Measurements from ENCODE around the gene RAI1.

The RAI1 gene

GRCh38 chr17:17714879-17715278, 33.6 kb downstream of the RAI1 start:
- no peak for DNase-seq (ENCODE audit: low read depth in 2 of 2)

DNA sequence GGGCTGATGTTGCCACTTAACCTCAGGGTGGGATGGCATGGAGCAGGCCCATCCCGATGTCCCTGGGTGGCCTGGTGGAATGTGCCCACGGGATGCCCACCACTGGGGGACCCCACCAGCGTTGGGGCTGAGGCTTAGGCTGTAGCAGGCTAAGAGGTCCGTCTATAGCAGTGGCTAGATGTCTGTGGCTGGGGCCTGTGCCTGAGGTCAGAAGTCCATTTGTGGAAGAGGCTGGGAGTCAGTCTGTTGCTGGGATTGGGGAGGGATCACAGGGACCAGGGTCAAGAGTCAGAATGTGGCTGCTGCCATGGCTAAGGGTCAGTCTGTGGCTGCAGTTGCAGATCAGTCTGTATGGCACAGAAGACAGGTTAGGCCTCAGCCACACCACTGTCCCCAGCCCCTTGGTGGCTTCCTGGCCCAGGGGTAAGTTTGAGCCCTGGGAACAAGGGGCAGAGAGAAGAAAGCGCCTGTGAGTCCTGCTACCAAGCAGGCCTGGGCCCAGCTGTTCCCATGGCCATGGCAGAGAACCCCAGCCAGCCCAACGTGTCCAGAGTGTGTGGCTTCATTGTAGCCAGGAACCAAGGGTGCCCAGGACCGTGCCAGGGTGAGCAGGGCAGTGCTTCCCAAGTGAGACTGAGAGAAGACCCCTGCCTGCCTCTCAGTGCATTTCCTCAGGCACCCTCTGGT, 35.7 kb downstream of the RAI1 start:
- DNase-seq (ENCODE audit: low read depth in 2 of 2): no peak

DNA sequence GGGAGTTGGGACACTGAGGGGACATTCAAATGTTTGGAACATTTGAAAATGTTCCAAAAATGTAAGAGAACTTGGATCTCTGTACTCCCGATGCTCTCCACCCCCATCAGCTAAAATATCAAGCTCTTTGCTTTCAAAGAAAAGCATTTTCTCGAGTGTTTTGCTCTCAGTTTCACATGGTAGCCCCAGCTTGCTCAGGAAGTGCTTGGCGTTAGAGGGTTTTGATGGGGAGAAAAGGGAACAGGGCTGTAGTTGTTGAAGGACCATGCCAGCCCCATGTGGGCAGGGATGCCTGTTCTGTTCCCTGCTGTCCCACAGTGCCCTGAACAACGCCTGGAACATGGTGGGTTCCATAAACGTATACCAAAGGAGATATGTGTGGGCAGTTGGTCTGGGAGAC, 37.0 kb downstream of the RAI1 start:
- no peak for DNase-seq (ENCODE audit: low read depth in 2 of 2)

DNA sequence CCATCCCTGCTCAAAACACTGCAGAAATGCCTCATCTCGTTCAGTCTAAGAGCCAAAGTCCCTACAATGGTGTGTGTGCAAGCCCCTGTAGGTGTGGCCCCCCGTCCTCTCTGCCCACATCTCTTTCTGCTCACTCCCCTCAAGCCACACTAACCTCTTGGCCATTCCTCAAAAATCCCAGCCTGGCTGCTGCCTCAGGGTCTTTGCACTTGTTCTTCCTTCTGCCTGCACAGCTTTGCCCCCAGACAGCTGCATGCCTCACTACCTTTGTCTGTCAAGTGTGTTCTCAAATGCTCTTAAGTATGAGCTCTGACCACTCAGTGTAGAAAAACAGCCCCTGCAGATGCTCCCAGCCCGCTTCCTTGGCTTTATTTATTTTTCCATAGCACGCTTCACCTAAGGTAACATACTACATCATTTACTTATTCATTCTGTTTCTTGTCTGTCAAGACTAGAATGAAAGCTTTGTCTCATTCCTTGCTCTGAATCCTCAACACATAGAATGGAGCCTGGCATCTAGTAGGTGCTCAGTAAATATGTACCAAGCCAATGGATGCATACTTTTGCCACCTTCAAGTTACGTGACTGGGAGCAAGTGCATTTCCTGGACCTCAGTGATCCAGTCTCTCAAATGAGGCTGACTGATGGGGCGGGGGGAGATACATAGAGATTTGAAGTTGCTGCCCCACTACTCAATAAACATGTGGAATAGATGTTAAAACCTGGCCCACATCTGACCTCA, 38.1 kb downstream of the RAI1 start:
- DNase-seq (ENCODE audit: low read depth in 2 of 2): no peak

GRCh38 chr17:17719966-17720543, 38.8 kb downstream of the RAI1 start:
- DNase-seq (ENCODE audit: low read depth in 2 of 2): no peak

- no peak for DNase-seq (ENCODE audit: low read depth in 2 of 2)
These were observed 39.9 kb downstream of the RAI1 start for GRCh38 chr17:17721140-17721668.

GRCh38 chr17:17722081-17722905, 41.0 kb downstream of the RAI1 start:
- no peak for DNase-seq (ENCODE audit: low read depth in 2 of 2)

DNA sequence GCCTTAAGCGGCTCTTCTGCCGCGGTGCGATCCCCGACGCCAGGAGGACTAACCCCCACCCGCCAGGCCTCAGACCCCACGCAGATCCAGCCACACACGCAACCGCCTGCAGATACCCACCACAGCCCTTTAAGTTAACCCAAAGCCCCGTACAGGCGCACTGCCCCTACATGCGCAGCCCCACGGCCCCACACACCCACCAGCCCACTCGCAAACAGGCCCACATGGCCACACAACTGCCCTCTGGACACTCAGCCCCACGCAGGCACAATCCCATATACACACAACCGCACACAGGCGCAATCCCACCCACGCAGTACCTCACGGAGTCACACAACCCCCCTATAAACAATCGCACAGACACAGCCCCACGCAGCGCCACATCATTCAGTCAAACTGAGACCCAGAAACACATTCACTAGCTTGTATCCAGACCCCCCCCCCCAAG, 41.7 kb downstream of the RAI1 start:
- DNase-seq (ENCODE audit: low read depth in 2 of 2): no peak

DNA sequence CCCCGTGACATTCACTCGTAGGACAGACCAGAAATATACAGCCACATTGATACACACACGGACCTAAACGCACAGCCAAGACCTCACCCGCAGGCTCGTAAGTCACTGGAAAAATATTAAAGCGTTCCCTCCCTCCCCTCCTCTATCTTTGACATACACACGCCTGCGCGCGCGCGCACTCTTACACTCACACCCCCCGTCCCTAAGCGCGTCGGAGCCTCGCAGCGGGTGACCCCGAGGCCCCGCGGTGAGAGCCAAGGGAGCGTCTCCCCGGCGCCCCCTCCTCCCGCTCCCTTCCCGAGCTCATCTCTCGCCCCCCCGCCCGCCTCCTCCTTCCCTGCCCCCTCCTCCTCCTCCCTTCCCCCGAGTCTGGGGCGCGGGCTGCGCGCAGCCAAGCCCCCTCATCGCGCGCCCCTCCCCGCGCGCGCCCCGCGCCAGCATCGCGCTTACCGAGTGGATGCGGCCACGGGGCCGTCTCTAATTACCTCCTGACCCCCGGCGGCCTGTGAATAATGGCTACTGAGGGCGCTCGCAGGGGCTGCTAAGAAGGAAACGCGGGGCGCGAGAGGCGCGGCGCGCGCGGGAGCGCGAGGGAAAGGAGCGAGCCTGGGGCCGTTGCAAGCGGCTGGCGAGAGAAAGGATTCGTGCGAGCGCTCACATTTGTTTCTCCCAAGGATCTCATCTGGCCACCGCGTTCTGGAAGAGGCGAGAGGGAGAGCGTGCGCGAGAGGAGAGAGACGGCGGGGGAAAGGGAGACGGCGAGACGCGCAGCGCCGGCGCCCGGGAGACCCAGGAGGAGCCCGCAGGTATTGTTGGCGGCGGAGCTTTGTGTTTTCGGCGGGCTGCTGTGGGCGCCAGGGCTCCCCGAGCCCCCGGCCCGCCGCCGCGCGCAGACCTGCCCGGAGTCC, 42.4 kb downstream of the RAI1 start:
- no peak for DNase-seq (ENCODE audit: low read depth in 2 of 2)

- DNase-seq (ENCODE audit: low read depth in 2 of 2): no peak
These were observed 43.2 kb downstream of the RAI1 start for GRCh38 chr17:17724307-17725010.

DNA sequence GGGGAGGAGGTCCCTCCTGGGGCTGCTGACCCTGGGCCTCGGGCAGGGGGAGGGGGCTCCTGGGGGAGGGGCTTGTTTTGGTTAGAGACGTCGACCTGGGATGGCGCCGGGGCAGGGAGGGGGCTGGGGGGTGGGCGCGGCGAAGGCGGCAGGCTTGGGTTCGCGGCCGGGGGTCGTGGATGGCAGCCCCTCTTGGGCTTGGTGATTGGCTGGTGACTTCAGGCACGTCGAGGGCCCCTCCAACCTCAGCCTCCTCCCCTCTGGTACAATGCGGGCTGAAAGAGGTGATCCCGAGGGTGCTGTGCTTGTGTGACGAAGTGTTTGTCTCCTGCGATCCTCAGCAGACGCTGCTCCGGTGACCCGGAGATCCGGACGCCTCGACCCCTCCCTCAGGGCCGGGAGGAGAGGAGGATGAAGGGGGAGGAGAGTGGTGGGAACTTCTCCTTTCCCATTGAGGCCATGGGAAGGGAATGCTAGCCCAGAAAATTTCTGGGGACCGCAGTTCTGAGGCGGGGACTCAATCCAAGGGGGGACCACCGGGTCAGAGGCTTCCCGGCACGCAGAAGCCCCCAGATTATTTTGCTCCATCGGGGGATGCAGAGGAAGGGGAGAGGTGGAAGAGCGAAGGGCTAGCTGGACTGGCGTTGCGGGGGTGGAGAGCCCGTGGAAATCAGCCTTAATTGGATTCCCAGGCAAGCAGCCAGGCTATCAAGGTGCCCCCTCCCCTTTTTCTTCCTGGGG, 43.9 kb downstream of the RAI1 start:
- no peak for DNase-seq (ENCODE audit: low read depth in 2 of 2)

- no peak for DNase-seq (ENCODE audit: low read depth in 2 of 2)
These were observed 44.6 kb downstream of the RAI1 start for GRCh38 chr17:17725752-17726457.

DNA sequence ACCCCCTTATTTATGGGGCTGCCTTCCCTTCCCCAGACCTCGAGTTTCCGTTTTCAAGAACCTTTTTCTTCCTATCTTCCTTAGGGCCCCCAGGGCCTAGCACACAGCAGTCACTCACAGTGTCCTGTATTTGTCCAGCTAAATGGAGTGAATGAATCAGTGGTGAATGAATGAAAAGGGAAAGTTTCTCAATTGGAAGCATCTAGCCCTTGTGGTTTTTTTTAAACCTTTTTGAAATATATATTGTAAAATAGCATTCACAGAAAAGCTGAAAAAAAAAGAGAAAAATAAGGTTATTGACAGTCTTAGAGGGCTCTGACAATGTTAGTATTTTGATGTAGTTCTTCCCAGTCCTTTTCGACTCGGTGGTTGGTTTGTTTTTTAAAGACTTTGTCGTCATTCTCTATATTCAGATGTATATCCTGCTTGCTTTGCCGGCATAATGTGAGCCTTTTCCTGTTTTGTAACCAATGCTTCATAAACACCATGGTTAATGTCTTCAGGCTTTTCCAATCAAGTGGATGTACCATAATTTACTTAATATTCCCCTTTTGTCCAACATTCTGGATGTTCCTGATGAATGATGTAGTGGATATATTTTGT, 45.3 kb downstream of the RAI1 start:
- no peak for DNase-seq (ENCODE audit: low read depth in 2 of 2)

- no peak for DNase-seq (ENCODE audit: low read depth in 2 of 2)
These were observed 45.9 kb downstream of the RAI1 start for GRCh38 chr17:17727111-17727659.

GRCh38 chr17:17728146-17728545, 46.9 kb downstream of the RAI1 start:
- DNase-seq (ENCODE audit: low read depth in 2 of 2): no peak

- DNase-seq (ENCODE audit: low read depth in 2 of 2): no peak
These were observed 47.4 kb downstream of the RAI1 start for GRCh38 chr17:17728550-17729251.

DNA sequence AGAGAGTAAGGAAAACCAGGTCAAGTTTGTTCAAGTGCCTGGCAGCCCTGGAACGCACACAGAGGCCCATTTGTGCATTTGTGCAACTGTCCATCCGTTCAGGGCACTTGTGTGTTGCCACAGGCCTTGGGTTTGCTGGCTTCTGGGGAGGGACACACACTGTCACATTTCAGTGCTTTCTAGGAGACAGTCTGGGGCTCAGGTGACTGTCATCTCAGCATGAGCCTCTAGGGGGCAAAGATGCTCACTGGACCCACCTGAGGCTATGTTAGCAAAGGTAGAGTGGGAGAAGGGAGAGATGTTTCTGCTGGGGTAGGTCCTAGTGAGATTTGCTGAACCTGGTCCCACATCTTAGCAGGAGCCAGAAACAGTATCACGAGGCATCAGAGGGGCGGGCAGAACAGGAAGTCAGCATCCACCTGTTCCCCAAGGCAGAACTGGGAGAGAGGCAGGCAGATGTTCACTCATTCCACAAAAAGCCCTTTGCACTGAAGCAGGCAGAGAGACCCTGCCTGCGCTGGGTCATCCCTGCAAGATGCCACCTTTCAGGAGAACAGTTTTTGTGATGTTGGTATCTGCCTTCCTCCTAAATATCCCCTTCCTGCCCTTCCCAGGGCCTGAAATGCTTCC, 48.5 kb downstream of the RAI1 start:
- no peak for DNase-seq (ENCODE audit: low read depth in 2 of 2)
